Left kidney (tissue), 2 donors: ENCODE results near the gene CTNNBL1. TPM values are rescaled to one million over a fixed set of nuclear protein-coding genes. Genes with fewer than 3 reads are reported as not detected.

ENCODE experiments used
- DNase-seq: peaks from one replicate; pipeline ENCODE4 v3.0.0-alpha.2; 2013
- polyA plus RNA-seq: library from polyadenylated mRNA; unstranded; fragments of 120-200 nt; gene quantifications from one replicate; pipeline ENCODE4 v1.2.1, GENCODE V29; 2013; ENCODE audit not compliant: insufficient read length

The CTNNBL1 gene
- polyA plus RNA-seq, 1 donor, result 51.5 TPM

DNA sequence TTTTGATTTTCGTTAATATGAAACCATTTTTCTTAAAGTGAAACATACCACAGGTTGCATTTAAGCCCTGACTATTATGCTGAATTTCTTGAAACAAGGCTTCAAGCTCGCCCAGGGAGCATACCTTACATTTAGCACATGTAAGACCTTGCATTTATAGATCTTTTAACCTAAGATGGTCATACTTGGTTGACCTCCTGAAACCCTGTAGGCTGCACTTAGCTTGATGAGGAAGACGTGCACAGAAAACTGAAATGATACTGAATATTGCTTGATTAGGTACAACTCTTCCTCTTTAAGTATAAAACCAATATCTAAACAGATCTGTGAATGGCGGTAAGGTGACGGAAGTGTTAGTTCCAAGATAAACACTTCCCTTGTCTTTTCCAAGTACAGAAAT is 82.2 kb downstream of the CTNNBL1 start:
- DNase-seq, result no peak

DNA sequence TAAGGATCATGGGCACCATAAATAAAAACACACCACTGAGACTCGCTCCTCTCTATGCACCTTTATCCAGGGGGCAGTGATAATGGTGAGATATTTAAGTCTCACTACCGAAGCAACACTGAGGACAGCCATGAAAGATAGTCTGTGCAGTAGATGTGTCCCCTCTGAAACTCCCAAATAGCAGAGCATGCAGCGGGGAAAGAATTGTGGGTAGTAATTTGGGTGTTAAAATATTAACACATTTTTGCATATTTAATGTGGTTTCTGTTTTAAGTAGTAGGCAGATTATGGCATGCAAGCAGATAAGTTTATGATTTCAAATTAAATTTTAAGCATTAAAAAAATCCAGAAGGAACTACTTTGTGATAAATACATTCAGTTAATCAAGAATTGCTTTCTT is 82.7 kb downstream of the CTNNBL1 start:
- no peak for DNase-seq

DNA sequence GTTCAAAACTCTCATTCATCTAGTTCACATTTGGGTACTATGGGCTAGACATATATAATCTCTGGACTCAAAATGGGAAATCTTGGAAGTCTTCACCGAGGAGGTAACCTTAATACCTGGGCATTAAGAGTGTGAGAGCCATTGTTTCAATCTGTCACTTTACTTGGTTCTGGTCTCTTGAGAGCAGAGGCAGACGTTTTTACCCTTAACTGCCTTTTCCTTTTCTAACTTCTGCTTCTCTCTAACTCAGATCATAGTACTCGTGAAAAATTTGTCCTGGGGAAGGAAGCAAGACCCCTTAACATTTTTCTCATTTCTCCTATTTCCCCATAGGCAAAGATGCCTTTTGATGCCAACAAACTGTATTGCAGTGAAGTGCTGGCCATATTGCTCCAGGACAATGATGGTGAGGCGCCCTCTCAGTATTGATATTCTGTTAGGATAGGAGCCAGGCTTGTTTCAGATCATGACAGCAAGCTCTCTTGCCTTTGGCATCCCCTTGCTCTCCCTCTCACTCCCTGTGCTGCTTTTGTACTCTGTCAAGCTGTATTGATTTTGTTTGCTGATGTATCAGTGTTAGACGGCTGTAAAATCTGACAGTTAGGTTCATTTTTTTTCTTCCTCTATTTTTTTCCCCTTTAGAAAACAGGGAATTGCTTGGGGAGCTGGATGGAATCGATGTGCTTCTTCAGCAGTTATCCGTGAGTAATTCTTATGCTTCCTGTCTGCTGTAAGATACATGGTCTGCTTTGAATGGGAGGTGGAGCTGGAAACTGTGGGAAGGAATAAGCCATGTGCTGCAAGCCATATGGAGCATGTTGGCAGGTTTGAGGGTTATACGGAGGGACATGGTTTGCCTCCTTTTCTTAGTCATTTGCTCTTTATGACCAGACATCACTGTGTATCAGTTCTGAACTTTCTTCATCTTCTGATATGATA is 83.5 kb downstream of the CTNNBL1 start:
- DNase-seq, result no peak

DNA sequence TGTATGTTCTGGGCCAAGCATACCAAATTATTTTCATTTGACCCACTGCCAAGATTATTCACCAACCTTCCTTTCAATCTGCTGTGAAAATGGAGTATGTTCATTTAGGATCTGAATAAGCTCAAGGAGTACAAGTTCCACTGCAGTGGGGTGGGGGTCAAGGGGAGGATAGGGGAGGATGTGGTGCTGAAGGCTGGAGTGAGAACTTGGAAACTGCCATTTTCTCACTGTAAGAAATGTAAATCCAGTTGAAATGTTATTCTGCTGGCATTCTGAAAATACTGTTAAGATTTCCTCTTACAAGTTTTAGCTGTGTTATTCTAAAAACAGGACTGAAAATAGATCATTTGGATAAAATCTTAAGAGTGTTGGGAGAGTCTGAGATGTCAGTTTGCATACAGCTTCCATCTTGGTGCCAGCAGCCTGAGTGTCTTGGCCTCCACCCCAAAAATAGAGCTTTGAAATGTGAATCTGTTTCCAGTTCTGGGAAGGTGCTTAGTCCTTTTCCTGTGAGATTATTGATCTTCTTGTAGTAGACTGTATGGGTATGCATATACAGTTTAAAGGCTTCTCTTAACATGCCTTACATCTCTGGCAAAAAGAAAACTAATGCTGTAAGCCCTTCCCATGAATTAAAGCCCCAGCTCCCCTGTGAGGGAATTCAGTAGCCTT is 84.3 kb downstream of the CTNNBL1 start:
- DNase-seq, result no peak

DNA sequence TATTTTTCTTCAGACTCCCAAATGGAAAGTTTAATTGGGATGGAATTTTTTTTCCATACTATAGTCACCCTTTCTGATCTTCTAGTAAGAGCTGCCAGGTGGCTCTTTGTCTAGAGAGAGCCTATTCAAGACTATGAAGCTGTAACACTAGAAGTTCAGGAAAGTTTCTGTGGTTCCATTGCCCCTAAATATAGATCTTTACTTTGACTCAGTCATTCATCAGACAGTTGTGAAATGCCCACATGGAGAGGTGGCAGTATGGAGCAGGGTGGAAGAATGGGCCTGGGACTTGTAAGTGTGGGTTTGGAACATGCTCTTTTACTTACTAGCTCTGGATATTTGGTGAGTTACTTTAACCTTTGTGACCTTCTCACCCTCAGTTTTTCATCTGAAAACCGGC is 87.8 kb downstream of the CTNNBL1 start:
- no peak for DNase-seq

DNA sequence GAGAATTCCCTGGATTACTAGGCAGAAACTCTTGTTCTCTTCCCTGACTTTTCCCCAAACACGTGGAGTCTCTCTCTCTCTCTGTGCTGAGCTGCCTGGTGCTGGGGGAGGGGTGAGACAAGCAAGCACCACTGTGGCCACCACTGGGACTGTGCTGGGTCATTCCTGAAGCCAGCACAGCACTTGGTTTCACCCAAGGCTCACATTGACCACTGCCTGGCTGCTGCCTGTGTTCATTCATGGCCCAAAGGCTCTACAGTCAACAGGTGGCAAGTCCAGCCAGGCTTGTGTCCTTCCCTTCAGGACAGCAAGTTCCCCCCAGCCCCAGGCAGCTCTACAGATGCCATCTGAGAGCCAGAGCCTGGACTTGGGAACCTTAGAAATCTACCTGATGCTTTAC is 92.2 kb downstream of the CTNNBL1 start:
- DNase-seq, result no peak

DNA sequence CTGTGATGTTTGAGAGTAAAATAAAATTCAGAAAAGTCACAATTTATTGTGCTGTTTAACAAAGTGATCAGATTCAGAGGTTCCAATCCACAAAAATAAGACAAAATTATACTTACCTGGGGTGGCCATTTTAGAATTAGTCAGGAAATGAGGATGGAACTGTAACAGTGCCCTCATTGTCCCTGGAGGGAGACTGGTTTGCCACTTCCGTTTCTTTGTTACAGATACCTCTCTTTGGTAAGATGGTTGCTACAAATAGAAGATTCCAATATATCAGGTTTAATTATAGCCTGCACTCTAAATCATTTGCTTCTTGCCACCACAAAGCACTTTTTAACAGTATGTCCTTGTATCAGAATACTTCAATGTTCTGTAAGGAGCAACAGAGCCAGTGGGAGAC is 95.6 kb downstream of the CTNNBL1 start:
- DNase-seq, result no peak

DNA sequence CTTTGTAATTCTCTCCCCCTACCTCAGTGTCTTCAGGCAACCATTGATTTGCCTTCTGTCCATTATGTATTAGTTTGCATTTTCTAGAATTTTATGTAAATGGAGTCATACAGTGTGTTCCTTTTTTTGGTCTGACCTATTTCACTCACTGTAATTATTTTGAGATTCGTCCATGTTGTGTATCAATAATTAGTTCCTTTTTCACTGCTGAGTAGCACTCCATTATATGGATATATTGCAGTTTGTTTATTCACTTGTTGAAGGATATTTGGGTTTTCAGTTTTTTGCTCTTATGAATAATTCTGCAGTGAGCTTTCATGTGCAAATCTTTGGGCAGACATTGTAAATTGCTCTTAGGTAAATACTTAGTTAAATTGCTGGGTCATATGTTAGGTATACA is 97.1 kb downstream of the CTNNBL1 start:
- no peak for DNase-seq

DNA sequence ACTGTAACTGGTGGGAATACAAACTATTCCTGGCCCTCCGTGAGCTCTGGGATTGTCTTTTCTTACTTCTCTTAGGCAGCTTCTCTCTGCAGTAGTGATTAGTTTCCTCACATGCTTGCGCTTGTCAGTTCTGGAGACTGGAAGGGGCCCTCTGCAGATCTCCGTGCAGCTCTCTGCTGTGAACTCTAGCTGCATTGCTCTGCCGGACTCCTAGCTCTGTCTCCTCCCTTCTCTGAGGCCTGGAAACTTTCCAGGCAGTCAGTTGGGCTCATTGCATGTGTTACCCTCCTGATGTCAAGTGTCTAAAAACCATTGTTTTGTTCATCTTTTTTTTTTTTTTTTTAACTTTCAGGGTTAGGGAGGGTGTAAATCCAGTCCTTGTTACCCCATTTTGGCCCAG is 102.3 kb downstream of the CTNNBL1 start:
- DNase-seq, result no peak

DNA sequence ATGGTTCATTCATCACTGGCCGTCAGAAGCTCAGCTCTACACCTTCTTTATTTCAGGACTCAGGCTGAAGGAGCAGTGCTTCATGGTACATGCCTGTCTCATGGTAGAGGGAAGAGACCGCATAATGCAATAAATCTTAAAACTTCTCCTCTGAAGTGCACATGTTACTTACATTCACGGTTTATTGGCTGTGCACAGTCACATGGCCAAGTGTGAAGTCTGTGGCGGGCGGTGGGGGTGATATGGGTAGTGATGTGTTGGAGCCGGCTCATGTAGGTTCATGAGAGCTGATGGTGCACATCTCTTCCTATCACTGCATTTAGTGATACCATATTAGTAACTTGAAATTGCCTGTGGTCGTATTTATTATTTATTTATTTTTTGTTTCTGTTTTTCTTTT is 102.9 kb downstream of the CTNNBL1 start:
- no peak for DNase-seq

DNA sequence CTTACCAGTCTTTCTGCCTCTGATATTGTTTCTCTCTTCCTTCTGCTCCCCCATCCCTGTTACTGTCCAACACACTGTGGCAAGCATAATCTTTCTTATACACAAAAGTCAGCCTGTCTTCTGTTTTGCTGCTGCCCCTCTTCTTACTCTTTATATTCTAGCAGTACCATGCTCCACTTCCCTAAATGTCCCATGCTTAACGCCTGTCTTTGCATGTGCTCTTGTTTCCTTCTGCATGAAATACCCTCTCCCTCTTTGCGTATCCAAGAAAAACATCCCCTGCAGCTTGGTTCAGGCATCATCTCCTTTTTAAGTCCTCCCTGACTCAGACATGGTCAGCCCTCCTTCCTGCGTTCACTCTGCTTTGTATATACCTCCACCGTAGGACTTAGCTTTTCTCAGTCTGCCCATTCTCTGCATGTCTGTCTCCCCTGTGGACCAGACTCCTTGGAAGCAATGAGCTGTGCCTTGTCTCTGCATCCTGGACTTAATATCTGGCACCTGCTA is 103.9 kb downstream of the CTNNBL1 start:
- no peak for DNase-seq

DNA sequence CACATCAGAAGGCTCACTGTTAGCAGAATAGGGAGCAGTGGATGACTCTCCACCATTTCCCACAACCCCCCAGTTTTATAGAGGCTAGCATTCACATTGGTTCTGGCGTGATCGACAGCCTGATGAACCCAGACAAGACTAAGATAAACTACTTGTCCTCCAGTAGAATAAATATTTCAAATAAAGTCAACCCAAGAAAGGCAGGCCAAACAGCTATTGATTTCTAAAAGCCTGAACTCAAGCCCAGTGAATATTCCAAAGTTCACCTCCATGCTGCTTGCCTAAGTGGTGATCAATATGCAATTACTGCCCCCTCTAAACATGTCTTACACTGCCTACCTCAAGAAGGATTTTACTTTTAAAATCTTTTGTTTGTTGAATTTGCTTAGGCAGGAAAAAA is 104.5 kb downstream of the CTNNBL1 start:
- DNase-seq, result no peak

DNA sequence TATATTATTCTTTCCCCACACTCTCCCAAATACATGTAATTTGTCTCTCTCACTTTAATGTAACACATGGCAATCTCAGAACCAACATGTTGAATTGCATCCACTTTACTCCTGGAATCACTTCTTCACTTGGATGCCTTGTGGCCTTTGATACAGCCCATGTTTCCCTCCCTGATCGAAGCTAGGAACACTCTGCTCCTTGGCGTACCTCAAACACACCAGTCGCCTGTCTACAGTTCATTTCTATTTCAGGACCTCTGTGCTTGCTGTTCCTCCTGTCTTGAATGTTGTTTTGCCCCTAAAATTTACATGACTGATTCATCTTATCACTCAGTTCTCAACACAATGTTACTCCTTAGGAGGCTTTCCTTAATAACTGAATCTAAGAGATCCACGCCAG is 106.8 kb downstream of the CTNNBL1 start:
- DNase-seq, result no peak

DNA sequence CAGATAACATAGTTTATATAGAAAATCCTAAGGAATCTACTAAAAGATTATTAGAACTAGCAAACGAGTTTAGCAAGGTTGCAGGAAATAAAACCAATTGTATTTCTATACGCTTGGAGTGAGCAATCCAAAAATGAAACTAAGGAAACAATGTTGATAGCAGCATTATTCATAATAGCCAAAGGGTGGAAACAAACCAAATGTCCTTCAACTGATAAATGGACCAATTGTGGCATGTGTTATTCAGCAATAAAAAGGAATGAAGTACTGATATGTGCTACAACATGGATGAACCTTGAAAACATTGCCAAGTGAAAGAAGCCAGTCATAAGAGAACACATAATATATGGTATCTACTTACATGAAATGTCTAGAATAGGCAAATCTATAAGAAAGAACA is 108.1 kb downstream of the CTNNBL1 start:
- DNase-seq, result no peak

DNA sequence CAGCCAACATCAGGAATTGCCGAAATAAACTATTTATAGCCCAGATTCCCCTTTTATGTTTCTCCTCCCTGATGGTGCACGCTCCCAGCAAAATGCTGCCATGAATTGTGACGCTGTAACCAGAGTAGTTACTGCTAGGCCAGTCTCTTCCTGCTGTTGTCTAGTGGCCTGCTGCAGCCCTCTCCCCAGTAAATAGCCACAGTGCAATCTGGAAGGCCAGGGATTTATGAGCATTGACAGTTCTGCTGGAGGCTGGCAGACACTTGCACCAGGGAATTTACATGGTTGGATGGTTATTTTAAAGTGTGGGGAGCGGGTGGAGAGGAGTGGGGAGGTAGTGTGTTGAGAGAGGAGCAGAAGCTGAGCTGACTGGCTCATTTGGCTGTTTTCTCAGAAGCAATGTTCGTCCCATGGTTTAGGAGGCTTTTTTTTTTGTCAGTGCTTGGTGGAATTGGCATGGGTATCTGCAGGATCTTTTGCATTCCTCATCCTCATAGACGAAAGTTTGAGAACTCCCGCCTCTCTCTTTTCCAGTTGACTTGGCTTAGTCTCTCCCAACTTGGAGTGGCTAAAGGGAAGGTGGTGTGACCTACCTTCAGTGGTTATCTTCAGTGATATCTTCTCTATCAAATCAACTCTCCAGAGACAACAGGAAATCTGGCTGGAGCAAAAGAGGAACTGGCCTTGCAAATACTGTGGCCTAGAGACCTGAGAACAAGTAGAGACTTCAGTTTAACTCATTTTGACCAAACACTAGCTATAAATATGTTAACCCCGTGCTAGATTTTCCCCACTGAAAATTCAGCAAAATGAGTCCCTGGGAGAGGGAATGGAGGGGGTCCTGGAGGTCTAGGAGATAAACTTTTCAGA is 109.8 kb downstream of the CTNNBL1 start:
- DNase-seq, result peak; percentile 53

DNA sequence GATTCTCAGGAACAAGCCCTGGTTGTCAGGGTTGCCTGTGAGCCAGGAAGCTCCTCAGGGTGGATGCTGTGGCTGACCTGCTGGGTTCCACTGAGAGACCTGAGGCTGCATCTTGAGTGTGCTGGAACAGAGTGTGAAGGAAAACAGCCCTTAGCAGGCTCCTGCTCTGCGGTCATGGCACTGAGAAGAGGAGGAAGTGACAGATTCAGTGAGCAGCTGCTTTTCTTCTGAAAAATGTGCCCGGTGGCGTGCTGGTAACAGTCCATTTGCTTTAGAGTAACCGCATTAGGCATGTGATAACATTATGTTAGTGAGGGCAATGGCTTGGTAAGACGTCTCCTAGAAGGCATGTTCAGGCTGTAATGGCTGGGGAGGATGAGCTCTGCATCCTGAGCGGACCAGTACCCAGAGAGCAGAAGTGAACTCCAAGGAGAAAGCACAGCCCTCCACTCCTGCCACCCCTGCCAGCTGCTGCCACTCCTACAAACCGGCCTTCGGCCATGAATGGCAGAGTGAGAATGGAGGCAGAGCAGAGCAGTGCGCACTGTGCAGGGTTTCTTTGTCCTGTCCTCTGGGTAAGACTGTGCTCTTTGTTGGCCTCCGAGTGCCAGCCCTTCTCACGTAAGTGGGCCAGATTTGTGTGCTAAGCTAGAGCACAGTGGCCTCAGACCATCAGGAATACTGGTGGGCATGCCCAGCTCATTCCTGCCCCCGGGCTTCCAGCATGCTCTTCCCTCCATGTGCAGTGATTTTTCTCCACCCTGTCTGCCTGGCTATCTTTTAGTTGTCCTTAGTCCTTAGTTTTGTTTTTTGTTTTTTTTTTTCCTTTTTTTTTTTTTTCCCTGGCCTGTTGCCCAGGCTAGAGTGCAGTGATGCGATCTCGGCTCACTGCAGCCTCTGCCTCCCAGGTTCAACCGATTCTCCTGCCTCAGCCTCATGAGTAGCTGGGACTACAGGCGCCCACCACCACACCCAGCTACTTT is 111.0 kb downstream of the CTNNBL1 start:
- DNase-seq, result no peak

DNA sequence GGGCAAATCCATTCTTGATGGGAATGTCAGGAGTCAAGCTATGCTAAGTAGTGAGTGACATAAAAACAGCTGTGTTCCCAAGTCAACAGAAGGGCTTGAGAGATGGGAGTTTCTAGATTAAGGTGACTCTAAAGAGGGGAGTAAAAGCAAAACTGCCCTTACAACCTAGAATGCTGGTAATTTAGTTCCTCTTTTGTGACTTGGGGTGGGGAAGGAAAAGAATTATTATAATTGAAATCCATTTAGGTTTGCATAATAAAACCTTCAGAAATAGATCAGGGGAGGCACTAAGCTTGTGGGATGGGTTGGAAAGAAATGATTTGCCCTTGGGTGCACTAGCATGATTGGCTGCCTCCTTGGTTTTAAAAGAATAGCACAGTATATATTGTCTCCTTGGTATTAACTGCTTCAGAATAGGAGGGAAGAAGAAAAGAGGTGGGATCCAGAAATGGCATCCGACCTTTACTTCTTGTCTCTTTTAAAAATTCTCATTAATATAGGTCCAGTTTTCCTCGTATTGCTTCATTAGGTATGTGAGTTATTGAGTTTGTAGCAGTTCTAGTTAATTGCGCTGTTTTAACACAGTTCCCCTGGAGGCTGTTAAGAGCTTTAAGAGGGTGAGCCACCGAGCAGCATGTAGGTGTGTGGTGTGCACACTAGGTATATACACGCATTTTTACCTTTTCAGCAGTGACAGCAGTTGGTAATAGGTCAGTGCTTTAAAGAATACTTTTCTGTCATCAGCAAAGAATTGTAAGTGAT is 113.8 kb downstream of the CTNNBL1 start:
- DNase-seq, result no peak

DNA sequence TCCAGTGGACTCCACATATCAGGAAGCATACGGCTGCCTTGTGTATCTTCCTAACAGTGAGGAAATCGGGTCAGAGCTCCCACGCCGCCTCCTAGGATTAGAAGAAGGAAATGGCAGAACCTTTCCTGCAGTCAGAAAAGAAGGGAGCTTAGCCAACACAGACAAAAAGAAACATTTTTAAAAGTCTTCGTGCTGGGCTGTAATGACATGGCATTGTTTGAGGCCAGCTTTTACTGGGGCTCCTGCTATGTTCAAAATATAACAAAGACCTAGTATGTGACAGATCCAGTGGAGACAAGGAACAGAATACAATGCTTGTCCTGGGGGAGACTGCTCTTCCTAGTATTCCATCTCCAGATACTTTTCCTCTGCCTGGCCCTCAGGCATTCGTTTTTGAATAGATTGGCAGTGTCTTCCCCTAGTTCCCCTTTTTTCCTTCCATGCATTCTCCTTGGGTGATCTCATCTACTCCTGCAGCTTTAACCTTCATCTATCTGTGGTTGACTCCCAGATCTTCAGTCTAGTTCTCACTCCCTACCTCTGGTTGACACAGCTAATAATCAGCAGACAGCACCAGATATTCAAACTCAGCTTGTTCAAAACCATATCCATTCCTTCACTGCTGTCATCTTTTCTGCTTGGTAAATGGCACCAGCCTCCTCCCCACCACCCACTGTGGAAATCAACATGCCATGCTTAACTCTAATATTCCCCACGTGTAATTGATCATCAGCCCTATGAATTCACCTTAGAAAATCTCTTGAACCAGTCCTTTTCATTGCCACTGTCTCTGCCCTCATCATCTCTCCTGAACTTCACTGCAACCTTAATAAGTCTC is 114.6 kb downstream of the CTNNBL1 start:
- DNase-seq, result no peak

DNA sequence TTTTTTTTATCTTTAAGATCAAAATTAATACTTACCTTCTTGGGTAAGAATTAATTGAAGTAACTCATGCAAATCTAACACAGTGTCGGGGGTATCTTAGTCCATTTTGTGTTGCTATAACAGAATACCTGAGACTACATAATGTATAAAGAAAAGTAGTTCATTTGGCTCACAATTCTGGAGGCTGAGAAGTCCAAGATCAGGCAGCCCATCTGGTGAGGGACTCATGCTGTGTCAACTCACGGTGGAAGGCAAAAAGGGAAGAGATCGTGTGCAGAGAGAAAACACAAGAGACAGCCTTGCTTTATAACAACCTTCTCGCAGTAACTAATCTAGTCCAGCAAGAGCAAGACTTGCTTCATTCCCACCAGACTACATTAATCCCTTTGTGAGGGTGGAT is 116.2 kb downstream of the CTNNBL1 start:
- DNase-seq, result no peak
